Measurements from ENCODE around the gene DPH3.
A peak's percentile ranks its signal among the peaks of the same experiment; 100 is the strongest.

The DPH3 gene

DNA sequence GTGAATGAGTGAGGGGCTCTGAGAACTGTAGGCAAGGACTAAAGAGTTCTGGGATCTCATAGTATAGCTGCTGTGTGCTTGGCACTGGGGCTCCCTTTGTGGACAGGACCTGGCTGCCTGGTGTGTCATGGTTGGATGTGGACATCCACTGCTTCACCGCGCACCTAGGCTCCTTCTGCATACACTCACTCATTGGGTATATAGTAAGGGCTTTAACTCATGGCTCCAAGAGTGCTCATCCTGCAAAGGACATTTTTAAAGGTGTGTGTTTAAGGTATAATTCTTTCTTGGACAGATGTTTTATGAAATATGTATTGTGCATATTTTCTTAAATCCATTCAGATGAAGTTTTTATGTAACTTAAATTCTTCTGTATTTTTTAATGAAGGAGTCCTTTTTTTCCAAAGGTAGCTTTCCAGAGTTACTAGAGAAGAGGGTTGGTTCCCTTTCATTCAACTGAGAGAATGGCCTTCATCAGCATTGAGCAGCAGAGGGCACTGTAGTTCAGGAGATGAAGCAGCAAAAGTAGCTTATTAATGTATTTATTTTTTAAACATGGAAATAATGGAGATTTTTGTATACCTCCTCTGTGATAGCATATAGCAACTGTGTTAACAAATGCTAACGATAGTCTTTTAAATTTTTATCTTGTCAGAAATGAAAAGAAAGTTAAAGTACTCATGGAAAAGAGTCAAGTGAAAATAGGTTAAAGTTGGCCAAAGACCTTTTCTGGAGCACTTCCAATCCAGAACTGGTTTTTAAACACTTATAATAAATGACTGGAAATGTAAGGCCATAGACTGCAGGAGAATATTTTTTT lies 25.5 kb upstream of the DPH3 start:
- TF ChIP-seq, protein P1, sequence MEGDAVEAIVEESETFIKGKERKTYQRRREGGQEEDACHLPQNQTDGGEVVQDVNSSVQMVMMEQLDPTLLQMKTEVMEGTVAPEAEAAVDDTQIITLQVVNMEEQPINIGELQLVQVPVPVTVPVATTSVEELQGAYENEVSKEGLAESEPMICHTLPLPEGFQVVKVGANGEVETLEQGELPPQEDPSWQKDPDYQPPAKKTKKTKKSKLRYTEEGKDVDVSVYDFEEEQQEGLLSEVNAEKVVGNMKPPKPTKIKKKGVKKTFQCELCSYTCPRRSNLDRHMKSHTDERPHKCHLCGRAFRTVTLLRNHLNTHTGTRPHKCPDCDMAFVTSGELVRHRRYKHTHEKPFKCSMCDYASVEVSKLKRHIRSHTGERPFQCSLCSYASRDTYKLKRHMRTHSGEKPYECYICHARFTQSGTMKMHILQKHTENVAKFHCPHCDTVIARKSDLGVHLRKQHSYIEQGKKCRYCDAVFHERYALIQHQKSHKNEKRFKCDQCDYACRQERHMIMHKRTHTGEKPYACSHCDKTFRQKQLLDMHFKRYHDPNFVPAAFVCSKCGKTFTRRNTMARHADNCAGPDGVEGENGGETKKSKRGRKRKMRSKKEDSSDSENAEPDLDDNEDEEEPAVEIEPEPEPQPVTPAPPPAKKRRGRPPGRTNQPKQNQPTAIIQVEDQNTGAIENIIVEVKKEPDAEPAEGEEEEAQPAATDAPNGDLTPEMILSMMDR (conservative IDR thresholded peaks at IDR 0.05; ENCODE audit: low read depth, low read length): peak; percentile 82
- H3K4me3 ChIP-seq (ENCODE audit: low read length): no peak overlapping the region
- DNase-seq (ENCODE audit: low read depth): no peak

GRCh38 chr3:16289144-16289889 lies 24.6 kb upstream of the DPH3 start:
- H3K4me3 ChIP-seq (ENCODE audit: low read length): no peak overlapping the region
- TF ChIP-seq, protein P1 (conservative IDR thresholded peaks at IDR 0.05; ENCODE audit: low read depth, low read length): no peak
- no peak for DNase-seq (ENCODE audit: low read depth)

DNA sequence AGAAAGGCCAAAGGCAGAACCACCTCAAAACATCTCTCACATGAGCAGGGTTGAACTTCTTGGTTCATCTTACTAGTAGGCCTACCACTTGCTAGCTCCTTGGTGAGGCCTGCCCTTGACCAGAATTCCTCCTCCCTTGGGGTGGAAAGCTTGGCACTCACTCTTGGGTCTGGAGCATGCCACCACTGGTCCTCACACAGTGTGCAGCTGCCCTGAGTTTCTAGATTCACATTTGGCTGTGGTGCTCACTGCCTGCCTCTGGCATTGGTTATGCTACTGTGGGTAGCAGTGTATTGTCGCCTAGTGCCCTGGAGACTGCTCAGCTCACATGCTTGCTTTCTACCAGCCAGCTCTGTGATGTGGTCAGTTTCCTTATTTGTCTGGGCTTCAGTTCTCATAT lies 23.9 kb upstream of the DPH3 start:
- no peak overlapping the region for H3K4me3 ChIP-seq (ENCODE audit: low read length)
- DNase-seq (ENCODE audit: low read depth): no peak
- TF ChIP-seq, protein P1 (conservative IDR thresholded peaks at IDR 0.05; ENCODE audit: low read depth, low read length): no peak

DNA sequence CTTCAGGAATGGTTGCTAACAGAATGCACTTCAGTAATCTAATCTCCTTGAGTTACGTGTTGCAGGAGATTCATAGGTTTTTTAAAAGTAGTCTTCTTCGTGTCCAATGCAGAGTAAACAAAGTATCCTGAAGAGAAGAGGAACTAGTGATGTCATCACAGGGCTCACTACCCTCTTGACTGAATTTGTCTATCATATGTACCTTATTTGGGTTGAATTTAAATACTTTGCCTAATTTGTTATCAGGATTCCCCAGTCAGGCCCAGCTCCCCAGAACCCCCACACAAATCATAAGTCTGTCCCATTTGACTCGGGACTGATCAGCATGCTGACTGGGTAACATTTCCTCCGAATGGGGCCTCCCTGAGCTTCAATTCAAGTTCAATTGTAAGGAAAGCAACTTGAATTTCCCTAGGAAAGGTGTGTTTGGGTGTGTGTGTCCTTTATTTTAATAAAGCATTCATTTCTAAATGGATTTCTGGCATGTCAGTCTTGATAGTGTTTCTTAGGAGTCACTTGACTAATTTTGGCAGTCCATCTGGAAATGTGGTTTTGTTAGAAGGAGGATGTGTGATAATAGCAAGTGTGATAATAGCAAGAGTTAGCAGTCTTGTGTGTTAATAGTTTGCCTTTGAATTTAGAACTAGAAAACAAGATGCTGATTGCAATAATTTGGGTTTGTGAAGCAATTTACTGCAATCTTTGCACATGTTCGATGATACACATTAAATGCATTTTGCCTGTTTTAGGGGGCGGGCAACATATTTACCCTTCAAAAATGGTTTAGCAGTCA lies 22.2 kb upstream of the DPH3 start:
- TF ChIP-seq, protein P1 (conservative IDR thresholded peaks at IDR 0.05; ENCODE audit: low read depth, low read length): no peak
- no peak for DNase-seq (ENCODE audit: low read depth)
- no peak overlapping the region for H3K4me3 ChIP-seq (ENCODE audit: low read length)

- TF ChIP-seq, protein P1 (conservative IDR thresholded peaks at IDR 0.05; ENCODE audit: low read depth, low read length): no peak
- H3K4me3 ChIP-seq (ENCODE audit: low read length): no peak overlapping the region
- no peak for DNase-seq (ENCODE audit: low read depth)
These were observed 21.4 kb upstream of the DPH3 start for GRCh38 chr3:16286161-16286560.

DNA sequence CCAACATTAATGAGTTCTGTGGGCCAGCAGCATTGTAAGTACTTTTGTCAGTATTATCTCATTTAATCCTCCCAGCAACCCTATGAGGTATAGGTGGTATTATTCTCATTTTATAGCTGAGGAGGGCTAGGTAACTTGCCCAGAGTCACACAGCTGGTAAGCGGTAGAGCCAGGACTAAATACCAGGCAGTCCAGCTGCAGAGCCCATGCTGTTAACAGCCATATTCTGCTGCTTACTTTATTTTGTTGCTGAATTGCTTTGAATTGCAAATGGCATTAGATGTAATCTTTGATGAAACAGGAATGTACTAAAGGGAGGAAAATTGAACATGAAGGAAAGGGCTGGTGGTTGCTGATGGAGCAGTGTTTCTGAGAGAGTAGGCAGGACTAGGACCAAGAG lies 19.9 kb upstream of the DPH3 start:
- no peak overlapping the region for H3K4me3 ChIP-seq (ENCODE audit: low read length)
- TF ChIP-seq, protein P1 (conservative IDR thresholded peaks at IDR 0.05; ENCODE audit: low read depth, low read length): no peak
- no peak for DNase-seq (ENCODE audit: low read depth)
